GM23248 (cell line): Measurements from ENCODE around the gene NDUFB3. TPM values are rescaled to one million over a fixed set of nuclear protein-coding genes. Genes with fewer than 3 reads are reported as not detected.
A peak's percentile ranks its signal among the peaks of the same experiment; 100 is the strongest.

Experiments
- DNase-seq: peaks from one replicate; pipeline ENCODE4 v3.0.0-alpha.2; 2015
- H2AFZ ChIP-seq: fragments of 200-600 bp; sonication (generic); 2 replicates; pipeline ENCODE4 v1.6.1; 2016; ENCODE audit warnings: antibody characterized with exemption
- H3F3A ChIP-seq: fragments of 200-600 bp; sonication (generic); 2 replicates; pipeline ENCODE4 v1.6.1; 2016; ENCODE audit warnings: mild to moderate bottlenecking, antibody characterized with exemption, mixed run types; ENCODE audit not compliant: insufficient read depth
- H3K27ac ChIP-seq: fragments of 200-600 bp; sonication (generic); 2 replicates; pipeline ENCODE4 v1.5.1; 2016; ENCODE audit warnings: mild to moderate bottlenecking
- H3K27me3 ChIP-seq: fragments of 200-600 bp; sonication (generic); replicated peaks from 2 replicates; pipeline ENCODE4 v1.6.1; 2016; ENCODE audit warnings: mild to moderate bottlenecking; ENCODE audit not compliant: insufficient read depth
- H3K36me3 ChIP-seq: fragments of 200-600 bp; sonication (generic); 2 replicates; pipeline ENCODE4 v1.6.1; 2016; ENCODE audit warnings: low read depth, mild to moderate bottlenecking
- H3K4me1 ChIP-seq: fragments of 200-600 bp; sonication (generic); 2 replicates; pipeline ENCODE4 v1.6.1; 2016; ENCODE audit warnings: mild to moderate bottlenecking; ENCODE audit not compliant: insufficient read depth
- H3K4me2 ChIP-seq: fragments of 200-600 bp; sonication (generic); one replicate; pipeline ENCODE4 v1.6.1; 2016; ENCODE audit warnings: mild to moderate bottlenecking; ENCODE audit not compliant: unreplicated experiment
- H3K4me3 ChIP-seq: fragments of 200-600 bp; sonication (generic); 2 replicates; pipeline ENCODE4 v1.5.1; 2016; ENCODE audit warnings: mild to moderate bottlenecking
- H3K79me2 ChIP-seq: fragments of 200-600 bp; sonication (generic); 2 replicates; pipeline ENCODE4 v1.6.1; 2016; ENCODE audit warnings: mild to moderate bottlenecking; ENCODE audit not compliant: insufficient read depth
- H3K9ac ChIP-seq: fragments of 200-600 bp; sonication (generic); 2 replicates; pipeline ENCODE4 v1.6.1; 2016; ENCODE audit warnings: mild to moderate bottlenecking
- H3K9me2 ChIP-seq: fragments of 200-600 bp; sonication (generic); 2 replicates; pipeline ENCODE4 v1.6.1; 2016; ENCODE audit warnings: mixed run types, mild to moderate bottlenecking, moderate library complexity; ENCODE audit not compliant: insufficient read depth
- H3K9me3 ChIP-seq: fragments of 200-600 bp; sonication (generic); one replicate; pipeline ENCODE4 v1.6.1; 2017; ENCODE audit warnings: low read depth
- H4K20me1 ChIP-seq: fragments of 200-600 bp; sonication (generic); 2 replicates; pipeline ENCODE4 v1.6.0; 2016; ENCODE audit not compliant: insufficient read depth
- EZH2 ChIP-seq: fragments of 200-600 bp; sonication (generic); IDR thresholded peaks from 2 replicates; pipeline ENCODE4 v1.6.1; 2018; ENCODE audit warnings: antibody characterized with exemption, mild to moderate bottlenecking; ENCODE audit not compliant: insufficient read depth, poor library complexity, severe bottlenecking
- EZH2phosphoT487 ChIP-seq: fragments of 200-600 bp; sonication (generic); IDR thresholded peaks from 2 replicates; pipeline ENCODE4 v1.6.1; 2018; ENCODE audit warnings: antibody characterized with exemption, moderate library complexity, mild to moderate bottlenecking, low read depth; ENCODE audit not compliant: insufficient read depth
- WGBS, 2 experiments: methylation state at CpG; one replicate each; pipeline ENCODE4 v1.1.6; 2015 to 2017; ENCODE audit warnings: low lambda C conversion rate in 2 of 2, low coverage in 1 of 2; ENCODE audit errors: missing lambda C conversion rate in 2 of 2; 5-methylcytosine and 5-hydroxymethylcytosine counted together
- in situ Hi-C: fragments of 300-500 bp; cut with MboI; formaldehyde crosslinking; loops from 2 replicates; pipeline ENCODE4 v1.15.0; 2020
- polyA plus RNA-seq: library from polyadenylated mRNA; unstranded; fragments of >200 nt; fragmentation: Nextera tagmentation; extraction: Ambion mirVana; gene quantifications from 2 replicates; pipeline ENCODE4 v1.2.1, GENCODE V29; 2016
- total RNA-seq: library from RNA; depleted of rRNA; stranded (reverse); fragments of >200 nt; shearing (Covaris generic); gene quantifications from 2 replicates; pipeline ENCODE4 v1.2.3, GENCODE V29; 2014

Gene NDUFB3
- total and polyA plus RNA-seq, 2 experiments from 2014 or later, result 31.0 to 262 TPM

DNA sequence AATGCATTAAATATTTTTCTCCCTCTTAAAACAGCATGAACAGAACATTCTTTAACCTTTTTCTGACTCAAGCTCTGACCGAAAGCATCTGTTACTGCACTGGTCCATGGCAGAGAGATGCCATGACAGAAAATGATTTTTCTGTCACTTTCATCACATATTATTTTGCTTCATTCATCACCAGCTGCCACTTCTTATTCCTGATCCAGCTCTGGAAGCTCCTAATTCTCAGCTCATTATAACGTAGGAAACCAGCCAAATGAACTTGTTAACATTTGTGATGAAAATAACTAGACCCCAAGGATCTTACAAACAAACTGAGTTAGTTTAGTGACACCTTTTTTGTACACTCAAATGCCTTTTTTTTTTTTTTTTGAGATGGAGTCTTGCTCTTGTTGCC lies 36.5 kb downstream of the NDUFB3 start:
- no peaks in the 10 kb centered on the region for H3K36me3 ChIP-seq
- no peak overlapping the region for H3K9ac ChIP-seq
- in situ Hi-C loops, result no loop called here
- TF ChIP-seq EZH2phosphoT487 (no peak), EZH2 (no peak)
- no peaks in the 10 kb centered on the region for H3K9me3 ChIP-seq
- H3K27ac ChIP-seq, result no peak overlapping the region
- H3K79me2 ChIP-seq, result no peaks in the 10 kb centered on the region
- H3K9me2 ChIP-seq, result no peaks in the 10 kb centered on the region
- H3K4me3 ChIP-seq, result no peak overlapping the region
- WGBS, 2 experiments, result 67 to 71% methylated on average over 2 of the region's 2 CpGs
- no peaks in the 10 kb centered on the region for H4K20me1 ChIP-seq
- H3K4me1 ChIP-seq, result no peaks in the 10 kb centered on the region
- no peak overlapping the region for H2AFZ ChIP-seq
- no peak overlapping the region for H3K4me2 ChIP-seq
- H3F3A ChIP-seq, result no peaks in the 10 kb centered on the region
- no peak for DNase-seq
- H3K27me3 ChIP-seq, result no peaks in the 10 kb centered on the region

DNA sequence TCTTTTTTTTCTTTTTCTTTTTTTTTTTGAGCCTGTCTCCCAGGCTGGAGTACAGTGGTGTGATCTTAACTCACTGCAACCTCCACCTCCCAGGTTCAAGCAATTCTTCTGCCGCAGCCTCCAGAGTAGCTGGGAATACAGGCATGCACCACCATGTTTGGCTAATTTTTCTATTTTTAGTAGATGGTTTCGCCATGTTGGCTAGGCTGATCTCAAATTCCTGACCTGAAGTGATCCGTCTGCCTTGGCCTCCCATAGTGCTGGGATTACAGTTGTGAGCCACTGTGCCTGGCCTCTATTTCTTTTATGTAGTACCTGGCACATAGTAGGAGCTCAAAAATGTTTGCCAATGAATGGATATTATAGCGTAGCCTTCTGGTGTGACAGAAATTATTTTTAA lies 37.4 kb downstream of the NDUFB3 start:
- H3K9me2 ChIP-seq, result no peaks in the 10 kb centered on the region
- peaks cover under 1% of the 10 kb centered on the region; the same call in 1 of the 2 replicates for H3K79me2 ChIP-seq
- H2AFZ ChIP-seq, result no peak overlapping the region
- H3K4me3 ChIP-seq, result no peak overlapping the region
- H3K9me3 ChIP-seq, result no peaks in the 10 kb centered on the region
- 0 out of 2 replicates have a peak, but pooled peaks cover under 1% of the 10 kb centered on the region for H3K4me1 ChIP-seq
- DNase-seq, result no peak
- no peaks in the 10 kb centered on the region for H3K27me3 ChIP-seq
- no peak overlapping the region for H3K9ac ChIP-seq
- H3K27ac ChIP-seq, result no peak overlapping the region
- in situ Hi-C loops, result no loop called here
- no peaks in the 10 kb centered on the region for H3F3A ChIP-seq
- no peaks in the 10 kb centered on the region for H4K20me1 ChIP-seq
- 95 to 96% methylated on average over 4 of the region's 4 CpGs for WGBS, 2 experiments
- H3K36me3 ChIP-seq, result no peaks in the 10 kb centered on the region
- no peak overlapping the region for H3K4me2 ChIP-seq
- no peak for TF ChIP-seq EZH2phosphoT487
- TF ChIP-seq EZH2, result no peak

DNA sequence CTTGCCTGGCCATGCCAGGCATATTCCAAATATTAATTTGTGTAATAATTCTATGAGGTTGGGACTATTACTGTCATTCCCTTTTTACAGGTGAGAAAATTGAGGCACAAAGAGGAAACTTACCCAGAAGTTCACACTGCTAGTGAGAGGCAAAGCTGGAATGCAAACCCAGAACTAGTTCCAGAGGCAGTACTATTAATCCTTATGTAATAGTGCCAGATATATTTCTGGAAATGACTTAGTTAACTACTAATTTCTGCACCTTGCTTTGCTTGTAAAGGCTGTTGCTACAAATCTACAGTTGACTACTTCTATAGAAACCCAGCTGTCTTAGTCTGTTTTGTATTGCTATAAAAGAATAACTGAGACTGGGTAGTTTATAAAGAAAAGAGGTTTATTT lies 38.8 kb downstream of the NDUFB3 start:
- Histone ChIP-seq H3K36me3 (no peaks in the 10 kb centered on the region), H3K27ac (no peak overlapping the region), H3K4me1 (peaks cover 14% of the 10 kb centered on the region), H3K9me2 (no peaks in the 10 kb centered on the region), H3K9me3 (no peaks in the 10 kb centered on the region), H3K27me3 (no peaks in the 10 kb centered on the region), H3K9ac (no peak overlapping the region), H3K4me2 (no peak overlapping the region), H4K20me1 (no peaks in the 10 kb centered on the region), H2AFZ (no peak overlapping the region), H3K79me2 (peaks cover 15% of the 10 kb centered on the region), H3K4me3 (no peak overlapping the region), H3F3A (no peaks in the 10 kb centered on the region)
- TF ChIP-seq EZH2, result no peak
- TF ChIP-seq EZH2phosphoT487, result no peak
- no peak for DNase-seq
- in situ Hi-C loops, result no loop called here

DNA sequence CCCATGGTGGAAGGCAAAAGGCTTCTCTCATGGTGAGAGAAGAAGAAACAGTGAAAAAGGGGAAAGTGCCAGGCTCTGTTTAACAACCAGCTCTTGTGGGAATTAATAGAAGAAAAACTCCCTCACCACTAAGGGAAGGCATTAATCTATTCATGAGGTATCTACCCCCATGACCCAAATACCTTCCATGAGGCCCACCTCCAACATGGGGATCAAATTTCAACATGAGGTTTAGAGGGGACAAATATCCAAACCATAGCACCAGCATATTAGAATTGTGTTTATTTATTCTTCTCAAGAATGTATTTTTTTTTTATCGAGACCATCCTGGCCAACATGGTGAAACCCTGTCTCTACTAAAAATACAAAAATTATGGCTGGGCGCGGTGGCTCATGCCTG lies 39.3 kb downstream of the NDUFB3 start:
- H3K27ac ChIP-seq, result no peak overlapping the region
- peaks cover 16% of the 10 kb centered on the region for H3K79me2 ChIP-seq
- in situ Hi-C loops, result no loop called here
- no peak overlapping the region for H3K4me3 ChIP-seq
- H3K4me2 ChIP-seq, result no peak overlapping the region
- WGBS, 2 experiments, result 98 to 100% methylated on average over 3 of the region's 3 CpGs
- H3K9me2 ChIP-seq, result no peaks in the 10 kb centered on the region
- no peaks in the 10 kb centered on the region for H4K20me1 ChIP-seq
- no peak overlapping the region for H3K9ac ChIP-seq
- H3F3A ChIP-seq, result no peaks in the 10 kb centered on the region
- H3K4me1 ChIP-seq, result peaks cover 16% of the 10 kb centered on the region
- no peaks in the 10 kb centered on the region for H3K36me3 ChIP-seq
- no peaks in the 10 kb centered on the region for H3K9me3 ChIP-seq
- no peak overlapping the region for H2AFZ ChIP-seq
- TF ChIP-seq EZH2 (no peak), EZH2phosphoT487 (no peak)
- DNase-seq, result no peak
- no peaks in the 10 kb centered on the region for H3K27me3 ChIP-seq

DNA sequence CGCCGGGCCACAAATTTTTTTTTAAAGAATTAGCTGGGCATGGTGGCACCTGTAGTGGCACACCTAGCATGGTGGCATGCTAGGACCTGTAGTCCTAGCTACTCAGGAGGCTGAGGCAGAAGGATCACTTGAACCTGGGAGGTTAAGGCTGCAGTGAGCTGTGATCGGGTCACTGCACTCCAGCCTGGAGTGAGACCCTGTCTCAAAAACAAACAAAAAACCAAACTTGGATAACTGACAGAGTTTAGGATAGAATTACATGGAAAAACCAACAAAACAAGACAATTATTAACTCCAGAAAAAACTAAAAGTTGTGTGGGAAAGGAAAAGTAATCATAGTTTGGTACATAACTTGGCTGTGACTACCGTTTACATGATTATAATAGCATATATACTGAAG lies 42.5 kb downstream of the NDUFB3 start:
- H3K9ac ChIP-seq, result peak overlapping the region; percentile 97; the same call in 1 of the 2 replicates
- no peaks in the 10 kb centered on the region for H3K9me3 ChIP-seq
- peaks cover 18% of the 10 kb centered on the region for H3F3A ChIP-seq
- H3K4me3 ChIP-seq, result peak overlapping the region; percentile 77
- H3K27me3 ChIP-seq, result no peaks in the 10 kb centered on the region
- in situ Hi-C loops, result no loop called here
- H3K4me1 ChIP-seq, result peaks cover 18% of the 10 kb centered on the region
- no peak overlapping the region for H2AFZ ChIP-seq
- no peak overlapping the region for H3K27ac ChIP-seq
- no peak for DNase-seq
- peaks cover 33% of the 10 kb centered on the region for H3K79me2 ChIP-seq
- WGBS, 2 experiments, result 70 to 71% methylated on average over 4 of the region's 4 CpGs
- no peaks in the 10 kb centered on the region for H3K9me2 ChIP-seq
- peak overlapping the region; percentile 33 for H3K4me2 ChIP-seq
- TF ChIP-seq EZH2 (no peak), EZH2phosphoT487 (no peak)
- no peaks in the 10 kb centered on the region for H3K36me3 ChIP-seq
- H4K20me1 ChIP-seq, result no peaks in the 10 kb centered on the region
